ENCODE results near the gene TKT. TPM values are rescaled to one million over a fixed set of nuclear protein-coding genes. Genes with fewer than 3 reads are reported as not detected.

TKT gene
- total and polyA plus RNA-seq, 2 donors: 66.5 to 449 TPM

DNA sequence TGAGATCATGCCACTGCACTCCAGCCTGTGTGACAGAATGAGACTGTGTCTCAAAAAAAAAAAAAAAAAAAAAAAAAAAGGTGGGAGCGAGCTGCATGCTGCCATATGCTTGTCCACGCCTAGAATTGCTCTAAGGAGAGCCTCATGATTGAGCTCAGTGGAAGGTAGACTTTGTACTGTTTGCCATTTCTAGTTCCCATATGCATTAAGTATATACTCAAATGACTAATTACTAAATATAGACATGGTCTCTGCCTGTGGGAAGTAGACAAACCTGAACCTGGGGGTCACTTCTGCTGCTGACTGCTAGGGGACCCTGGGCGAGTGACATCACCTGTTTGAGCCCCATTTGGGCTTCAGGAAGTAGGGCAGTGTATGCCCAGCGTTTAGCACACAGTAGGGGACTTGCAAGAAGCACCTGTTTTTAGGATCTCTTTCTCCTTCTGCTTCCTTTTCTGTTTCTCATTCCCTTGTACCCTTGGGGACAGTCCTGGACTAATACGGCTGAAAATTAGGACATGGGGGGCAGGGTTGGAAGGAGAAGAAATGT is 67.6 kb downstream of the TKT start:
- Histone ChIP-seq H3K4me3 (ENCODE audit: low read depth, low read length) (no peak overlapping the region), H3K27ac (ENCODE audit: low read depth) (no peak overlapping the region), H3K4me1 (ENCODE audit: insufficient read depth) (no peaks in the 10 kb centered on the region), H3K36me3 (ENCODE audit: insufficient read depth) (peaks cover 13% of the 10 kb centered on the region)
- 85% methylated on average over 5 of the region's 5 CpGs for WGBS
- no peak for DNase-seq (ENCODE audit: extremely low spot score)

- WGBS: 87% methylated on average over 4 of the region's 4 CpGs
- Histone ChIP-seq H3K27ac (ENCODE audit: low read depth) (no peak overlapping the region), H3K4me3 (ENCODE audit: low read depth, low read length) (no peak overlapping the region), H3K4me1 (ENCODE audit: insufficient read depth) (no peaks in the 10 kb centered on the region), H3K36me3 (ENCODE audit: insufficient read depth) (peaks cover 13% of the 10 kb centered on the region)
- DNase-seq (ENCODE audit: extremely low spot score): no peak
Measured at GRCh38 chr3:53187430-53187829, 68.4 kb downstream of the TKT start.

- H3K36me3 ChIP-seq (ENCODE audit: insufficient read depth): peaks cover 13% of the 10 kb centered on the region
- no peak overlapping the region for H3K4me3 ChIP-seq (ENCODE audit: low read depth, low read length)
- 95% methylated on average over 9 of the region's 9 CpGs for WGBS
- H3K27ac ChIP-seq (ENCODE audit: low read depth): no peak overlapping the region
- no peaks in the 10 kb centered on the region for H3K4me1 ChIP-seq (ENCODE audit: insufficient read depth)
- no peak for DNase-seq (ENCODE audit: extremely low spot score)
Measured at GRCh38 chr3:53186726-53187125, 69.1 kb downstream of the TKT start.

GRCh38 chr3:53185761-53186465 is 69.9 kb downstream of the TKT start:
- no peak for DNase-seq (ENCODE audit: extremely low spot score)
- Histone ChIP-seq H3K4me3 (ENCODE audit: low read depth, low read length) (no peak overlapping the region), H3K36me3 (ENCODE audit: insufficient read depth) (peaks cover 18% of the 10 kb centered on the region), H3K4me1 (ENCODE audit: insufficient read depth) (no peaks in the 10 kb centered on the region), H3K27ac (ENCODE audit: low read depth) (no peak overlapping the region)
- 93% methylated on average over 20 of the region's 20 CpGs for WGBS

DNA sequence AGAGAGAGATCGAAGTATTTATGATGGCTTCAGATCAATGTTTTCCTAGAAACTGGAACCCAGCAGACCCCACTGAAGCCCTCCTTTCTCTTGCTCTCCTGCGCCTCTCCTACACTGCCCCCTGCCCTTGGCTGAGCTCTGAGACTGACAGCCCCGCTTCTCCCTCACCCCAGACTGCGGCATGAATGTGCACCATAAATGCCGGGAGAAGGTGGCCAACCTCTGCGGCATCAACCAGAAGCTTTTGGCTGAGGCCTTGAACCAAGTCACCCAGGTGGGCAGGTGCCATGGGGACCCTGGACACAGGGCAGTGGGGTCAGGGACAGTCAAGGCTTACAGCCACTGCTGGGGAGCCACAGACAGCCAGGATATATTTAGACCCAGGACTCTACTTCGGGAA is 71.1 kb downstream of the TKT start:
- 91% methylated on average over 7 of the region's 7 CpGs for WGBS
- H3K27ac ChIP-seq (ENCODE audit: low read depth): no peak overlapping the region
- no peak for DNase-seq (ENCODE audit: extremely low spot score)
- H3K36me3 ChIP-seq (ENCODE audit: insufficient read depth): peaks cover 15% of the 10 kb centered on the region
- no peak overlapping the region for H3K4me3 ChIP-seq (ENCODE audit: low read depth, low read length)
- no peaks in the 10 kb centered on the region for H3K4me1 ChIP-seq (ENCODE audit: insufficient read depth)

DNA sequence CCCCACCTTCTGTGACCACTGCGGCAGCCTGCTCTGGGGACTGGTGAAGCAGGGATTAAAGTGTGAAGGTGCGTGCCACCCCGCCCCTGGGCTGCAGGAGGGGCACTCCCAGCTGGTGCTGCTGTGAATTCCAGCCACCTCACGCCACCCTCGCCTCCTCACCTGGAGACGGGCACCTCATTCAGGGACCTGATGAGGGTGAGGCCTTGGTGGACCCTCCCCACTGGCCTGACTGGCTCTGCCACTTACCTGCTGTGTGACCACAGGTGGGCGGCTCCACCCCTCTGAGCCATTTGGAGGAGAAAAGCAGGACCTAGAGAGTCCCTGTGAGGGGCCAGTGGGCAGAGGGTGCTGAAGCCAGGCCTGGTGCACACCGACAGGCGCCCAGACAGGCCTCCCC is 72.3 kb downstream of the TKT start:
- WGBS: 95% methylated on average over 9 of the region's 9 CpGs
- H3K36me3 ChIP-seq (ENCODE audit: insufficient read depth): peaks cover 11% of the 10 kb centered on the region
- H3K4me1 ChIP-seq (ENCODE audit: insufficient read depth): no peaks in the 10 kb centered on the region
- no peak overlapping the region for H3K27ac ChIP-seq (ENCODE audit: low read depth)
- no peak for DNase-seq (ENCODE audit: extremely low spot score)
- no peak overlapping the region for H3K4me3 ChIP-seq (ENCODE audit: low read depth, low read length)

DNA sequence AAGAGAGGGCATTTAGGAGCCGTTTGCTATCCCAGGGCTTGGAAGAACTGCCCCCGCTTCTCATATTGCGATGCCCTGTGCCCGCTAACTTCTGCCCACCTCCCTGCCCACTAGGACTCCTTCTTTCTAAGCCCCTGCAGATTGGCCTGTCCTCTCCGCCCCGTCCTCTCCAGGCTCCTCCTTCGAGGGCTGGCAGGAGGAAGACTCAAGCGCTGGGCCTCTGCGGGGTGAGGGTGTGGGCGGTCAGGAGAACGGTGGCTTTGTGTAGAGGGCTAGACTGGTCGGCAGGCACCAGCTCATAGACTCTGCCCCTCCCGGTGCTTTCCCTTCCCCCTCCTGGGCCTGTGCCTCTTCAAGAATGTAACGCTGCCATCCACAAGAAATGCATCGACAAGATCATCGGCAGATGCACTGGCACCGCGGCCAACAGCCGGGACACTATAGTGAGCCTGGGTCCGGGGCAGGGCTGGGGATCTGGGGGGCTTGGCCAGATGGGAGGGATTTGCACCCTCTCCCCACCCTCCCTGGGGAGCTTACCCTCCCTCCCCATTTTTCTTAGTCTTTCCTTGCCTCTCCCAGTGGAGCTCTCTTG is 73.0 kb downstream of the TKT start:
- no peak for DNase-seq (ENCODE audit: extremely low spot score)
- Histone ChIP-seq H3K4me1 (ENCODE audit: insufficient read depth) (no peaks in the 10 kb centered on the region), H3K4me3 (ENCODE audit: low read depth, low read length) (no peak overlapping the region), H3K27ac (ENCODE audit: low read depth) (no peak overlapping the region), H3K36me3 (ENCODE audit: insufficient read depth) (peaks cover 11% of the 10 kb centered on the region)
- WGBS: 84% methylated on average over 20 of the region's 20 CpGs

GRCh38 chr3:53181528-53181927 is 74.3 kb downstream of the TKT start:
- Histone ChIP-seq H3K27ac (ENCODE audit: low read depth) (no peak overlapping the region), H3K4me1 (ENCODE audit: insufficient read depth) (no peaks in the 10 kb centered on the region), H3K36me3 (ENCODE audit: insufficient read depth) (peaks cover 11% of the 10 kb centered on the region), H3K4me3 (ENCODE audit: low read depth, low read length) (no peak overlapping the region)
- DNase-seq (ENCODE audit: extremely low spot score): no peak
- WGBS: 90% methylated on average over 11 of the region's 11 CpGs

GRCh38 chr3:53181024-53181371 is 74.8 kb downstream of the TKT start:
- no peak overlapping the region for H3K27ac ChIP-seq (ENCODE audit: low read depth)
- H3K36me3 ChIP-seq (ENCODE audit: insufficient read depth): peaks cover 9% of the 10 kb centered on the region

GRCh38 chr3:53180305-53181023 is 75.4 kb downstream of the TKT start:
- no peak overlapping the region for H3K4me3 ChIP-seq (ENCODE audit: low read depth, low read length)

More at GRCh38 chr3:53181024-53181371, 74.8 kb downstream of the TKT start:
- WGBS: 74% methylated on average over 4 of the region's 4 CpGs
- no peak for DNase-seq (ENCODE audit: extremely low spot score)
- H3K4me3 ChIP-seq (ENCODE audit: low read depth, low read length): no peak overlapping the region
- H3K4me1 ChIP-seq (ENCODE audit: insufficient read depth): no peaks in the 10 kb centered on the region

DNA sequence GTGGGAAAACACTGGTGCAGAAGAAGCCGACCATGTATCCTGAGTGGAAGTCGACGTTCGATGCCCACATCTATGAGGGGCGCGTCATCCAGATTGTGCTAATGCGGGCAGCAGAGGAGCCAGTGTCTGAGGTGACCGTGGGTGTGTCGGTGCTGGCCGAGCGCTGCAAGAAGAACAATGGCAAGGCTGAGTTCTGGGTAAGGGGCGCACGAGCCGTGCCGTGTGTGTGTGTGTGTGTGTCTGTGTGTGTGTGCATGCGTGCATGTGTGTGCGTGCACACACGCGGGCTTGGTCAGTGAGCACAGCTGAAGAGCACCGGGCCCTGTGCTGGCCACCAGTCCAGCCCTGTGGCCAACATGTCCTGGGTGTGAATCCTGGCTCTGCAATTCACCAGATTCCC is 76.2 kb downstream of the TKT start:
- Histone ChIP-seq H3K4me3 (ENCODE audit: low read depth, low read length) (no peak overlapping the region), H3K27ac (ENCODE audit: low read depth) (no peak overlapping the region), H3K4me1 (ENCODE audit: insufficient read depth) (no peaks in the 10 kb centered on the region), H3K36me3 (ENCODE audit: insufficient read depth) (peaks cover 5% of the 10 kb centered on the region)
- DNase-seq (ENCODE audit: extremely low spot score): no peak
- 94% methylated on average over 20 of the region's 20 CpGs for WGBS

More at GRCh38 chr3:53180305-53181023, 75.4 kb downstream of the TKT start:
- WGBS: 87% methylated on average over 11 of the region's 11 CpGs
- Histone ChIP-seq H3K36me3 (ENCODE audit: insufficient read depth) (peaks cover 8% of the 10 kb centered on the region), H3K27ac (ENCODE audit: low read depth) (no peak overlapping the region), H3K4me1 (ENCODE audit: insufficient read depth) (no peaks in the 10 kb centered on the region)
- DNase-seq (ENCODE audit: extremely low spot score): no peak

GRCh38 chr3:53178246-53178645 is 77.6 kb downstream of the TKT start:
- H3K4me1 ChIP-seq (ENCODE audit: insufficient read depth): no peaks in the 10 kb centered on the region
- no peak overlapping the region for H3K27ac ChIP-seq (ENCODE audit: low read depth)
- DNase-seq (ENCODE audit: extremely low spot score): no peak
- H3K4me3 ChIP-seq (ENCODE audit: low read depth, low read length): no peak overlapping the region
- H3K36me3 ChIP-seq (ENCODE audit: insufficient read depth): peaks cover 5% of the 10 kb centered on the region
- 96% methylated on average over 15 of the region's 15 CpGs for WGBS

- no peak overlapping the region for H3K27ac ChIP-seq (ENCODE audit: low read depth)
- H3K4me1 ChIP-seq (ENCODE audit: insufficient read depth): no peaks in the 10 kb centered on the region
- no peaks in the 10 kb centered on the region for H3K36me3 ChIP-seq (ENCODE audit: insufficient read depth)
- 85% methylated on average over 9 of the region's 9 CpGs for WGBS
- no peak overlapping the region for H3K4me3 ChIP-seq (ENCODE audit: low read depth, low read length)
- DNase-seq (ENCODE audit: extremely low spot score): no peak
Measured at GRCh38 chr3:53175613-53176540, 79.9 kb downstream of the TKT start.

Data from urinary bladder (tissue), 4 donors.